ENCODE data around the gene MOSMO. TPM values are rescaled to one million over a fixed set of nuclear protein-coding genes. Genes with fewer than 3 reads are reported as not detected.

The MOSMO gene
- 18.6 and 20.2 TPM in 2 replicates for total RNA-seq
- total RNA-seq (2013) = 23.2 TPM
- polyA plus RNA-seq = 10.7 and 13.0 TPM in 2 replicates
- 5.7 and 14.1 TPM in 2 replicates for polyA minus RNA-seq

- Histone ChIP-seq H2AFZ (ENCODE audit: insufficient read depth, low read depth, low read length, poor library complexity, severe bottlenecking) (peak within 1 kb of the TSS; percentile 99), H3K27me3 (replicated peaks in 1 of 4; ENCODE audit: control extremely low read depth in 1 of 4, control insufficient read depth in 3 of 4, insufficient read depth in 4 of 4, low read length in 3 of 4) (no peaks in the 10 kb centered on the region), H3K36me3 (replicated peaks in 1 of 2; ENCODE audit: control extremely low read depth in 1 of 2, control insufficient read depth in 1 of 2, extremely low read depth in 1 of 2, insufficient read depth in 2 of 2, low read length in 1 of 2) (no peaks in the 10 kb centered on the region), H3K4me2 (replicated peaks; ENCODE audit: low read depth, low read length, poor library complexity, severe bottlenecking) (peak within 1 kb of the TSS; percentile 98), H4K20me1 (ENCODE audit: control insufficient read depth, insufficient read depth, low read length, poor library complexity, severe bottlenecking) (peaks cover 7% of the 10 kb centered on the region), H3K9ac (ENCODE audit: low read length) (peak within 1 kb of the TSS; percentile 94), H3K79me2 (ENCODE audit: control insufficient read depth, insufficient read depth, low read length) (peaks cover 62% of the 10 kb centered on the region), H3K9me3 (ENCODE audit: control extremely low read depth in 1 of 3, control insufficient read depth in 2 of 3, insufficient read depth in 1 of 3, low read length in 2 of 3) (no peaks in the 10 kb centered on the region), H3K4me1 (ENCODE audit: control insufficient read depth in 2 of 2, insufficient read depth in 2 of 2, low read length in 2 of 2) (peaks cover 17 to 22% of the 10 kb centered on the region in 2 donors), H3K27ac (ENCODE audit: low read length in 2 of 2) (peak within 1 kb of the TSS; percentile 60 to 82), H3K4me3 (ENCODE audit: control extremely low read depth in 1 of 5, extremely low read depth in 1 of 5, insufficient read depth in 1 of 5, low read depth in 2 of 5, low read length in 4 of 5) (peak within 1 kb of the TSS; percentile 55 to 97 (median 89))
- H3K27me3 Mint-ChIP-seq = no peaks in the 10 kb centered on the region
- DNase-seq (peak; percentile 79), ATAC-seq (ENCODE audit: low read depth) (peak; percentile 89)
- H3K9me3 Mint-ChIP-seq (ENCODE audit: insufficient read depth) = no peaks in the 10 kb centered on the region
- intact Hi-C loops (cut with micrococcal nuclease) = loop anchor here (1.0 to 2.0 kb wide), 2 partner anchors 55 to 184 kb away; partner anchors contain the start of gene UQCRC2
- H3K4me1 Mint-ChIP-seq = peaks cover 30% of the 10 kb centered on the region
- CTCF ChIA-PET = interaction anchor here (0.6 to 15.3 kb wide), 7 partner anchors 17 to 291 kb away, joined by 3 to 290 read pairs (median 5); partner anchors contain the start of gene POLR3E
- no peak for TF ChIP-seq CTCF (IDR thresholded peaks at IDR 0.05)
- no peak for TF ChIP-seq EZH2 (IDR thresholded peaks at IDR 0.05; ENCODE audit: borderline replicate concordance, insufficient read depth, low read depth, low read length, poor library complexity, severe bottlenecking)
- peak within 1 kb of the TSS; percentile 93 for H3K4me3 Mint-ChIP-seq
- peak within 1 kb of the TSS; percentile 88 for H3K27ac Mint-ChIP-seq
- under 1% methylated on average over 70 of the region's 78 CpGs for WGBS (ENCODE audit: insufficient coverage)
- POLR2A ChIA-PET = interaction anchor here (1.8 kb wide), 1 partner anchor 181 kb away, joined by 9 read pairs; no protein-coding TSS in a partner anchor
Measured at GRCh38 chr16:22007509-22008214, at the start of gene MOSMO. Gene MOSMO, plus strand, starts transcription at chr16:22008111. Its CDS starts 191 bp downstream, at chr16:22008302.

GRCh38 chr16:21959050-21959449, 48.9 kb upstream of the MOSMO start:
- intact Hi-C loops (cut with micrococcal nuclease) = no loop called here
- Mint-ChIP-seq H3K27me3 (no peaks in the 10 kb centered on the region), H3K4me3 (no peak overlapping the region), H3K9me3 (ENCODE audit: insufficient read depth) (no peaks in the 10 kb centered on the region), H3K4me1 (peaks cover 21% of the 10 kb centered on the region), H3K27ac (no peak overlapping the region)
- POLR2A ChIA-PET = no interaction called here
- peaks cover 11 to 65% of the 10 kb centered on the region in 2 experiments for H3K36me3 ChIP-seq (replicated peaks in 1 of 2; ENCODE audit: control extremely low read depth in 1 of 2, control insufficient read depth in 1 of 2, extremely low read depth in 1 of 2, insufficient read depth in 2 of 2, low read length in 1 of 2)
- peaks cover 45% of the 10 kb centered on the region for H3K79me2 ChIP-seq (ENCODE audit: control insufficient read depth, insufficient read depth, low read length)
- CTCF ChIA-PET = interaction anchor here (2.2 kb wide), 1 partner anchor 8 kb away, joined by 10 read pairs; no protein-coding TSS in a partner anchor
- DNase-seq (no peak), ATAC-seq (ENCODE audit: low read depth) (no peak)
- no peak overlapping the region for H3K9ac ChIP-seq (ENCODE audit: low read length)
- peaks cover 20% of the 10 kb centered on the region for H4K20me1 ChIP-seq (ENCODE audit: control insufficient read depth, insufficient read depth, low read length, poor library complexity, severe bottlenecking)
- no peak overlapping the region for H2AFZ ChIP-seq (ENCODE audit: insufficient read depth, low read depth, low read length, poor library complexity, severe bottlenecking)
- 61% methylated on average over 3 of the region's 3 CpGs for WGBS (ENCODE audit: insufficient coverage)
- TF ChIP-seq CTCF (IDR thresholded peaks at IDR 0.05) = no peak
- TF ChIP-seq EZH2 (IDR thresholded peaks at IDR 0.05; ENCODE audit: borderline replicate concordance, insufficient read depth, low read depth, low read length, poor library complexity, severe bottlenecking) = no peak
- H3K27me3 ChIP-seq (replicated peaks in 1 of 4; ENCODE audit: control extremely low read depth in 1 of 4, control insufficient read depth in 3 of 4, insufficient read depth in 4 of 4, low read length in 3 of 4) = no peaks in the 10 kb centered on the region
- no peak overlapping the region for H3K4me2 ChIP-seq (replicated peaks; ENCODE audit: low read depth, low read length, poor library complexity, severe bottlenecking)
- no peaks in the 10 kb centered on the region for H3K9me3 ChIP-seq (ENCODE audit: control extremely low read depth in 1 of 3, control insufficient read depth in 2 of 3, insufficient read depth in 1 of 3, low read length in 2 of 3)
- no peak overlapping the region for H3K4me3 ChIP-seq (ENCODE audit: control extremely low read depth in 1 of 5, extremely low read depth in 1 of 5, insufficient read depth in 1 of 5, low read depth in 2 of 5, low read length in 4 of 5)
- no peak overlapping the region for H3K27ac ChIP-seq (ENCODE audit: low read length in 2 of 2)
- peaks cover 4 to 9% of the 10 kb centered on the region in 2 donors for H3K4me1 ChIP-seq (ENCODE audit: control insufficient read depth in 2 of 2, insufficient read depth in 2 of 2, low read length in 2 of 2)
